Islet precursor cell (in vitro differentiated cells): Measurements from ENCODE around the gene ZNRF3.
"Not testable (repeated sequence)": the region's sequence is repeated elsewhere in the genome, so short reads cannot be mapped to it uniquely, and the experiment has no call there.

Experiments used
- DNase-seq: peaks from one replicate; pipeline ENCODE4 v3.0.0-alpha.2; 2018

Gene ZNRF3

GRCh38 chr22:28908810-28909209, 25.4 kb downstream of the ZNRF3 start:
- not testable (repeated sequence) for DNase-seq

GRCh38 chr22:28909375-28909774, 26.0 kb downstream of the ZNRF3 start:
- no peak for DNase-seq

- DNase-seq = no peak
These were observed 27.4 kb downstream of the ZNRF3 start for GRCh38 chr22:28910569-28911303.

GRCh38 chr22:28911304-28911690, 27.9 kb downstream of the ZNRF3 start:
- DNase-seq = no peak

GRCh38 chr22:28911777-28912669, 28.7 kb downstream of the ZNRF3 start:
- no peak for DNase-seq

- no peak for DNase-seq
These were observed 30.8 kb downstream of the ZNRF3 start for GRCh38 chr22:28914201-28914600.

- no peak for DNase-seq
These were observed 32.6 kb downstream of the ZNRF3 start for GRCh38 chr22:28915969-28916368.

- peak; percentile 82 for DNase-seq
These were observed 34.6 kb downstream of the ZNRF3 start for GRCh38 chr22:28917747-28918549.

- peak; percentile 89 for DNase-seq
These were observed 35.3 kb downstream of the ZNRF3 start for GRCh38 chr22:28918550-28919271.

GRCh38 chr22:28920757-28921584, 37.6 kb downstream of the ZNRF3 start:
- DNase-seq = no peak

GRCh38 chr22:28921585-28921879, 38.2 kb downstream of the ZNRF3 start:
- DNase-seq = no peak

GRCh38 chr22:28922540-28923244, 39.3 kb downstream of the ZNRF3 start:
- no peak for DNase-seq

GRCh38 chr22:28923826-28924732, 40.7 kb downstream of the ZNRF3 start:
- peak; percentile 73 for DNase-seq

GRCh38 chr22:28925916-28926315, 42.5 kb downstream of the ZNRF3 start:
- no peak for DNase-seq

- DNase-seq = no peak
These were observed 44.3 kb downstream of the ZNRF3 start for GRCh38 chr22:28927630-28928029.

GRCh38 chr22:28929197-28929596, 45.8 kb downstream of the ZNRF3 start:
- DNase-seq = no peak

GRCh38 chr22:28930357-28931007, 47.1 kb downstream of the ZNRF3 start:
- DNase-seq = no peak

GRCh38 chr22:28931844-28932567, 48.6 kb downstream of the ZNRF3 start:
- DNase-seq = no peak

- DNase-seq = no peak
These were observed 49.9 kb downstream of the ZNRF3 start for GRCh38 chr22:28933321-28933720.
